Motor neuron (in vitro differentiated cells): ENCODE results near the gene KRT78. TPM values are rescaled to one million over a fixed set of nuclear protein-coding genes. Genes with fewer than 3 reads are reported as not detected.
"Not testable (repeated sequence)": the region's sequence is repeated elsewhere in the genome, so short reads cannot be mapped to it uniquely, and the experiment has no call there.

Source experiments
- ATAC-seq, 8 experiments: fragments of 200-7000 bp; cut with Tn5 transposase; replicated peaks in 6 of 8; 2 replicates each; pipeline ENCODE4 v1.8.0; 2021; ENCODE audit warnings: mild to moderate bottlenecking in 8 of 8, moderate library complexity in 8 of 8
- H3K27ac ChIP-seq, 2 donors: fragments of 250-450 bp; sonication (Bioruptor Pico); 2 replicates each; pipeline ENCODE4 v1.9.0; 2021; ENCODE audit warnings: antibody characterized with exemption in 2 of 2, mild to moderate bottlenecking in 2 of 2, moderate library complexity in 1 of 2
- H3K4me1 ChIP-seq, 2 donors: fragments of 250-450 bp; sonication (Bioruptor Pico); replicated peaks in 1 of 2; 2 replicates each; pipeline ENCODE4 v1.6.1; 2021; ENCODE audit warnings: antibody characterized with exemption in 2 of 2, mild to moderate bottlenecking in 2 of 2, moderate library complexity in 1 of 2
- H3K4me3 ChIP-seq, 5 donors: fragments of 250-450 bp; sonication (Bioruptor Pico); 2 replicates each; pipeline ENCODE4 v1.9.0; 2021; ENCODE audit warnings: antibody characterized with exemption in 5 of 5, mild to moderate bottlenecking in 5 of 5, moderate library complexity in 4 of 5
- WGBS, 10 experiments: fragments of 450-650 bp; shearing (Covaris generic); methylation state at CpG; one replicate each; pipeline ENCODE4 v1.0.0; 2022; 5-methylcytosine and 5-hydroxymethylcytosine counted together
- in situ Hi-C, 9 experiments: fragments of 400-800 bp; cut with MboI; loops; one replicate each; pipeline ENCODE4 v1.15.0; 2021; ENCODE audit warnings: low sequenced_read_pairs in 9 of 9, low pct_unique_long_range_greater_than_20kb in 2 of 9; ENCODE audit not compliant: unreplicated experiment in 9 of 9
- total RNA-seq, 8 experiments: library from RNA; unstranded; fragments of 300-600 nt; gene quantifications; 2 replicates each; pipeline versions ENCODE4 v1.2.3 to v1.2.4, GENCODE V29; 2022

The KRT78 gene, protein sequence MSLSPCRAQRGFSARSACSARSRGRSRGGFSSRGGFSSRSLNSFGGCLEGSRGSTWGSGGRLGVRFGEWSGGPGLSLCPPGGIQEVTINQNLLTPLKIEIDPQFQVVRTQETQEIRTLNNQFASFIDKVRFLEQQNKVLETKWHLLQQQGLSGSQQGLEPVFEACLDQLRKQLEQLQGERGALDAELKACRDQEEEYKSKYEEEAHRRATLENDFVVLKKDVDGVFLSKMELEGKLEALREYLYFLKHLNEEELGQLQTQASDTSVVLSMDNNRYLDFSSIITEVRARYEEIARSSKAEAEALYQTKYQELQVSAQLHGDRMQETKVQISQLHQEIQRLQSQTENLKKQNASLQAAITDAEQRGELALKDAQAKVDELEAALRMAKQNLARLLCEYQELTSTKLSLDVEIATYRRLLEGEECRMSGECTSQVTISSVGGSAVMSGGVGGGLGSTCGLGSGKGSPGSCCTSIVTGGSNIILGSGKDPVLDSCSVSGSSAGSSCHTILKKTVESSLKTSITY
- 1 to 10 TPM in 2 of 8 experiments, under 1 TPM in 3, not detected in 3; 0.09 to 1.5 (median 0.71) TPM for total RNA-seq

DNA sequence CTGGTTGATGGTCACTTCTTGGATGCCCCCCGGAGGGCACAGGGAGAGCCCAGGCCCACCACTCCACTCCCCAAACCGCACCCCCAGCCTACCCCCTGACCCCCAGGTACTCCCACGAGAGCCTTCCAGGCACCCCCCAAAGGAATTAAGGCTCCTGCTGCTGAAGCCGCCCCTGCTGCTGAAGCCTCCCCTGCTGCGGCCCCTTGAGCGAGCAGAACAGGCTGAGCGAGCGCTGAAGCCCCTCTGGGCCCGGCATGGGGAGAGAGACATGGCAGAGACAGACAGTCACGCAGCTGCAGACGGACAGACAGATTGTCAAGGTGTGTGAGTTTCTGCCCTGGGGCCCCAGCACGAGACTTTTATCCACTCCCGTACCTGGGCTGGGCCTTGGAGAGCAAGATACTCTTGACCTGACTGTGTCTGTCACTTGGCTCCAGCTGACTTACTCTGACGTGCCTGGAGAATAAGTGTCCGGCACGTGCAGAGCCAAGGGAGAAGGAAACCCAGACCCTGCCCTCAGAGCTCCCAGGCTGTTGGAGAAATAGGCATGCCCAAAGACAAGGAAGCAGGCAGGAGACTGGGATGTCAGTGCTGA is at the start of gene KRT78:
TSS of gene KRT78 (minus strand) at position 334 of the 595 bp plus-strand sequence. CDS start at position 270, 64 bp downstream.
- 10 to 85% (median 55%) methylated on average over 1 to 8 of the region's 16 CpGs; no CpG with 5 or more reads in 4 of the 10 experiments for WGBS, 10 experiments
- no peaks in the 10 kb centered on the region for H3K4me1 ChIP-seq
- in situ Hi-C loops = no loop called here
- H3K4me3 ChIP-seq = no peak within 1 kb of the TSS
- H3K27ac ChIP-seq = no peak within 1 kb of the TSS
- ATAC-seq = no peak

GRCh38 chr12:52896190-52897100 is 47.7 kb upstream of the KRT78 start:
- Histone ChIP-seq H3K4me3 (no peak overlapping the region), H3K4me1 (no peaks in the 10 kb centered on the region), H3K27ac (no peak overlapping the region)
- ATAC-seq = peak in 5 of 8 experiments; percentile 48 to 91 (median 64)
- 17 to 100% (median 40%) methylated on average over 1 of the region's 3 CpGs; no CpG with 5 or more reads in 5 of the 10 experiments for WGBS, 10 experiments
- in situ Hi-C loops = loop anchor here in 2 of 9 experiments (25.0 kb wide), 2 partner anchors 509 to 534 kb away; partner anchors contain the start of genes KRT84 (in 1 of the 2) and KRT85 (in 1 of the 2)

GRCh38 chr12:52895726-52896189 is 47.0 kb upstream of the KRT78 start:
- peak; percentile 30 to 77 (median 60) for ATAC-seq
- WGBS, 10 experiments = no CpG with 5 or more reads among the region's 2 CpGs
- Histone ChIP-seq H3K4me3 (no peak overlapping the region), H3K27ac (no peak overlapping the region), H3K4me1 (no peaks in the 10 kb centered on the region)
- in situ Hi-C loops = loop anchor here in 2 of 9 experiments (25.0 kb wide), 2 partner anchors 508 to 533 kb away; partner anchors contain the start of genes KRT84 (in 1 of the 2) and KRT85 (in 1 of the 2)

DNA sequence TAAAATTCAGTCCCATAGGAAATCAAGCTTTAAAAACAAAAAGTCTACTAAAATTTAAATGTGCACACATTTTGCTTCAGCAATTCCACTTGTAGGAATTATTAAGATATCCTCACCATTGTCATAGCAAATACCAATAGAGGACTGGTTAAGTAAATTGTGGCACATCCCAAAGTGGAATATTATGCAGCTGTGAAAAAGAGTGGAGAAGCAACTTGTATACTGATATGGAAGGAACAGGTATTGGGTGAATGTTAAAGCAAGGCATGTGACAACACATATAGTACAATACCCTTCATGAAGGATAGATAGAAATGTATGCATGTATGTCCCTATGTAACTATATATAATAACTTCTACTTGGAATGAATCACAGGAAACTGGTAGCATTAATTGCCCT is 44.2 kb upstream of the KRT78 start:
- ATAC-seq = no peak
- H3K4me3 ChIP-seq = no peak overlapping the region
- no peaks in the 10 kb centered on the region for H3K4me1 ChIP-seq
- no peak overlapping the region for H3K27ac ChIP-seq
- in situ Hi-C loops = loop anchor here in 2 of 9 experiments (25.0 kb wide), 2 partner anchors 506 to 531 kb away; partner anchors contain the start of genes KRT84 (in 1 of the 2) and KRT85 (in 1 of the 2)

DNA sequence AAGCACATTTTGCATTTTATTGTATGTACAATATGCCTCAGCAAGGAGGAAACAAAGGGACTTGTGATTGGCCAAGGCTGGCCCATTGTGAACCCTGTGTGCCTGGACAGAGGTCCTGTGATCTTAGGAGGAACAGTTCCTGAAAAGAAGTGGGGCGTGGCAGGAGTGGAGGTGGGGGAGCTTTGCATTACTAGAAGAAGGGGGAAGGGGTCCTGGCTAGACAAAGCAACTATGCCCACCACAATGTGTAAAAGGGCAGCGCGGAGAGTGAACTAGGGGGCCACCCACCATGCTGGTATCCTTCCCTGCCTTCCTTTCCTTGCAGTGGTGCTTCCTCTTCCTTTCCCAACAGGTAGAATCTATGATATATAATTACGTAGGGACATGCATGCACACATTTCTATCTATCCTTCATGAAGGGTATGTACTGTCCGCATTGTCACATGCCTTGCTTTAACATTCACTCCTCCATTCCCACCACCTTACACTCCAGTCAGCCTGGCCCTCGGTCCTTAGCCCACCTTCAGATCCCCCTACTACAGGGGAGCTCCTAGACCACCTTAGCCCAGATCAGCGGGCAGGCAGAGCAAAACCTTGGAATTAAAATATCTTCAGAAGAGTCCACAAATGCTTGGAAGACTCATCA is 43.5 kb upstream of the KRT78 start:
- ATAC-seq = no peak

GRCh38 chr12:52891044-52891443 is 42.2 kb upstream of the KRT78 start:
- Histone ChIP-seq H3K27ac (no peak overlapping the region), H3K4me1 (no peaks in the 10 kb centered on the region), H3K4me3 (no peak overlapping the region)
- no peak for ATAC-seq
- WGBS, 10 experiments = 14 to 78% (median 53%) methylated on average over 1 to 2 of the region's 2 CpGs; no CpG with 5 or more reads in 2 of the 10 experiments
- in situ Hi-C loops = loop anchor here in 2 of 9 experiments (25.0 kb wide), 2 partner anchors 504 to 529 kb away; partner anchors contain the start of genes KRT84 (in 1 of the 2) and KRT85 (in 1 of the 2)

More for the DNA sequence above, 43.5 kb upstream of the KRT78 start:
- WGBS, 10 experiments = 48 to 100% (median 83%) methylated on average over 1 to 6 of the region's 7 CpGs; no CpG with 5 or more reads in 3 of the 10 experiments
- H3K4me3 ChIP-seq = no peak overlapping the region
- in situ Hi-C loops = loop anchor here in 2 of 9 experiments (25.0 kb wide), 2 partner anchors 505 to 530 kb away; partner anchors contain the start of genes KRT84 (in 1 of the 2) and KRT85 (in 1 of the 2)
- H3K4me1 ChIP-seq = no peaks in the 10 kb centered on the region
- no peak overlapping the region for H3K27ac ChIP-seq

- Histone ChIP-seq H3K4me1 (no peaks in the 10 kb centered on the region), H3K27ac (no peak overlapping the region), H3K4me3 (no peak overlapping the region)
- in situ Hi-C loops = loop anchor here in 2 of 9 experiments (25.0 kb wide), 2 partner anchors 503 to 528 kb away; partner anchors contain the start of genes KRT84 (in 1 of the 2) and KRT85 (in 1 of the 2)
- WGBS, 10 experiments = 41 to 100% (median 88%) methylated on average over 1 to 2 of the region's 3 CpGs; no CpG with 5 or more reads in 4 of the 10 experiments
- no peak for ATAC-seq
Observed at GRCh38 chr12:52890417-52890816, 41.6 kb upstream of the KRT78 start.

- Histone ChIP-seq H3K27ac (no peak overlapping the region), H3K4me1 (no peaks in the 10 kb centered on the region), H3K4me3 (no peak overlapping the region)
- in situ Hi-C loops = loop anchor here (5.0 to 25.0 kb wide), 7 partner anchors 90 to 730 kb away; partner anchors contain the start of genes KRT84 (in 1 of the 9) and KRT85 (in 1 of the 9)
- peak; percentile 62 to 85 (median 74) for ATAC-seq
- WGBS, 10 experiments = 0 to 68% (median 32%) methylated on average over 1 to 9 of the region's 13 CpGs; no CpG with 5 or more reads in 1 of the 10 experiments
Observed at GRCh38 chr12:52884526-52885293, 35.9 kb upstream of the KRT78 start.

GRCh38 chr12:52880499-52880898 is 31.7 kb upstream of the KRT78 start:
- H3K4me3 ChIP-seq, H3K27ac ChIP-seq, ATAC-seq, H3K4me1 ChIP-seq: not testable (repeated sequence)
- WGBS, 10 experiments = 29 to 58% (median 37%) methylated on average over 1 to 4 of the region's 8 CpGs; no CpG with 5 or more reads in 6 of the 10 experiments
- in situ Hi-C loops = loop anchor here (5.0 to 25.0 kb wide), 6 partner anchors 94 to 726 kb away; partner anchors contain the start of genes KRT84 (in 1 of the 9) and KRT85 (in 1 of the 9)

DNA sequence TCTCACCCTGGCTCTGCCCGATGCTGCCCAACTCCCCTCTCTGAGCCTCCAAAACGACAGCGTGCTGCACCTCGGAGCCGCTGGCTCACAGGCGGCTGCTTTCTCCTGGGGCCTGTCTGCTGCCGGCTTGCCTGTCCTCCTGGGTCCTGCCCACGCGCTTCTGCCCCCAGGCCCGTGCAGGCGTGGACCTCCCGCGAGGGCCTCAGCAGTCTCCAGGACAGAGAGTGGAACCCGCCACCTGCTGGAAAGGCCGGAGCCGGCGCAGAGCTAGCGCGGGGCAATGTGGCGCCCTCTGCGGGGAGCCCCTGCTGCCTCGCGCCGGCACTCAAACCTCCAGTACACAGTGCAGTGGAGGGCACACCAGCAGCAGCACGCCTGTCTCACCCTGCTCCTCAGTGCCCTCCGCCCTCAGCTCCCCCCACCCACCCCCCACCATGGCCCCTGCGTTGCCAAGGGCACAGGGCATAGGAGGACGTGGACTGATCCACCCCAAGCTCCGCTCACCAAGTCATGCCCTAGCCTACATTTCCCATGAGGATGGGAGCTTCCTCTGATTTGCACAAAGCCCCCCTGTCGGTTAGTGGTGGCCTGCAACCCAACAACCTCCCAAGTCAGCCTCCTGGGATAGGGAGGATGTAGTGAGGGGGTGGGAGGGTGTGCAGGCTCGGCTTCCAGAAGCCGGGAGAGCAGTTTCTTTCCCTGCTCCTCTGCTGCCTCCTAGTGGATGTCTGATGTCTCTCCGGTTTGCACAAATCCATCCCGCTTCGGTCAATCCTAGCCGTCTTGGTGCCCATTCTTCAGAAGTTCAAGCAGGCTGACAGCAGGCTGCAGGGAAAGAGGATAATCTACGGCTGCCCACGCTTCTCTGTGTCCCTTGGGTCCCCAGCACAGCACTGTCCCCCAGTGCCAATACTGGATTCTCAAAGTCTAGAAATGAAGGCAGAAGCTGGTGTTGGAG is 30.9 kb upstream of the KRT78 start:
- Histone ChIP-seq H3K27ac (no peak overlapping the region), H3K4me3 (no peak overlapping the region), H3K4me1 (peaks cover 0 to 2% of the 10 kb centered on the region in 2 donors)
- 0 to 20% methylated on average over 1 to 5 of the region's 38 CpGs; no CpG with 5 or more reads in 8 of the 10 experiments for WGBS, 10 experiments
- in situ Hi-C loops = loop anchor here (5.0 to 25.0 kb wide), 9 partner anchors 95 to 725 kb away; partner anchors contain the start of genes KRT84 (in 1 of the 9) and KRT85 (in 1 of the 9)
- ATAC-seq = peak; percentile 80 to 93 (median 88)
